GM19099 (cell line): Measurements from ENCODE around the gene ITGB5.
A peak's percentile ranks its signal among the peaks of the same experiment; 100 is the strongest.

Source experiments
- POLR2A ChIP-seq: IDR thresholded peaks from 3 replicates; pipeline ENCODE4 v1.6.1; 2011; ENCODE audit warnings: low read depth; ENCODE audit not compliant: insufficient read length; ENCODE audit errors: extremely low read depth

Gene ITGB5

DNA sequence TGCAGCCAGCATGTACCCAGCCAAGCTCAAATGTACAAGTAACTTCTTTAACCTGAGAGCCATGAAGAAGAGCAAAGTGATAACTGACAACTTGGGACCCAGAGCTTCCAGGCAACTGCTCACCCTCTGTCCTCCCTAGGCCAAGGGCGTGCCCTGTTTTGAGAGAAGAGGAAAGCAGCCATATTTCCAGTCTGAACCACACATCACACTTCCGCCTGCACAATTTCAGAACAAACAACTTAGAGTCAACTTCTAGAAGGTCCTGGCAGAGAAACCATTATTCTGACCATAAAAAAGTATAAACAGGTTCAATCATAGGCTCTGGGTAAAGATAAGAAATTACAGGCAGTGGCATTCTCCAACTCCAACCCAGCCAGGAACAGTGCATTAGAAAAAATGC is 50.1 kb downstream of the ITGB5 start:
- TF ChIP-seq POLR2A, result no peak

DNA sequence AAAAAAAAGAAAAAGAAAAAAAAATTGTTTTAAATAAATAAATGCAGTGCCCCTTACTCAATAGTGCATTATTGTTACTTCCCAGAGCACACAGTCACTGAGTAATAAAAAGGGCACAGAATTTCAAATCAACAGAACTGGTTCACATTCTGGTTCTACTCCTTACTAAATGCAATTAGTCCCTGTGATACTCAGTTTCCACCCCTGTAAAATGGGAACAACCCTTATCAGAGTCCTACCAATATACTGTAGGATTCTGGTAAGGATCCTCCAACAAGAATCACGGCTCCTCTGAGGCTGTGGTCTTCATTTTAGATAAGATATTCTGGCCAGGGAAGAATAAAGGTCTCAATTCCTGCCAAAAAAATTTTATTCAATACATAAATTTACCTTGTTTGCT is 50.7 kb downstream of the ITGB5 start:
- no peak for TF ChIP-seq POLR2A

DNA sequence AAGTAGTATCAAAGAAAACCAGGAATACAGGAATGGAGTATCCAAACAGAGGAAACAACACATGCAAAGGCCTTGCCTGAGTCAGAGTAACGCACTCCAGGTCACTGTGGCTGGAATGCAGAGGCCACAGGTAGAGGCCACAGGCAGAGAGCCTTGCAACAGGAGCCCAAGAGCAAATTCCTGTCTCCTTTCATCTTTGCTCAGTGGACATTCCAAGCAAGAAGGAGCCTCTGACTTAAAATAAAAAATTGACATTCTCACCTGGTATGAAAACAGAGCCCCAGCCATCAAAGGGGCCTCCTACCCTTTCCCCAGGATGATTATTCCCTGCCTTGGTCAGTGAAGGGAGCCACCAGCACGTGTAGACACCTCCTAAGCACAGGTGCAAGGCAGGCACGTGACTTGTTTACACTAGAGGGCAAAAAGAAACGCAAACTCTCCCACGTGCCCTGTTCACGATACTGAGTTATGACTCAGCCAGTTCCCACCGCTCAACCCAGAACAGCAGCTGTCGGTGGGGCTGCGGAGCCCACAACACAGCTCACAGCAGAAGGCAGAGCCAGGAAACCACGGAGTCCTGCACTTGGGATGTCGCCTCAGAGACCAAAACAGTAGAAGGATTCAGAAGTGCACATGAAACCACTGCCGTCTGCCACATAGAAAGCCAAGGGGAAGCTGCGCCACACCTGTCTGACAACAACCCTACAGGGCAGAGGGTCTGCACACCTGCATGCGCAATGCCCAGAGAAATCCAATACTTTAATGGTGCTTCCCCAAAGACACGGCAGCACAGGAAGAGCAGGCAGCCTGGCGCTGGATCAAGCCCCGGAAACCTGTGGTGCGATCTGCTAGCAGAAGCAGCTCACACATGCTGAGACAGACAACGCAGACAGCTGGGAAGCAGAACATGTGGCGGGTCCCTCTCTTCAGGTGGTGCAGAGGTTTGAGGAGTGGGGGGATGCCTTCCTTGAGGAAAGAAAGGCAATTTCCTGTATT is 52.1 kb downstream of the ITGB5 start:
- peak; percentile 18 for TF ChIP-seq POLR2A

DNA sequence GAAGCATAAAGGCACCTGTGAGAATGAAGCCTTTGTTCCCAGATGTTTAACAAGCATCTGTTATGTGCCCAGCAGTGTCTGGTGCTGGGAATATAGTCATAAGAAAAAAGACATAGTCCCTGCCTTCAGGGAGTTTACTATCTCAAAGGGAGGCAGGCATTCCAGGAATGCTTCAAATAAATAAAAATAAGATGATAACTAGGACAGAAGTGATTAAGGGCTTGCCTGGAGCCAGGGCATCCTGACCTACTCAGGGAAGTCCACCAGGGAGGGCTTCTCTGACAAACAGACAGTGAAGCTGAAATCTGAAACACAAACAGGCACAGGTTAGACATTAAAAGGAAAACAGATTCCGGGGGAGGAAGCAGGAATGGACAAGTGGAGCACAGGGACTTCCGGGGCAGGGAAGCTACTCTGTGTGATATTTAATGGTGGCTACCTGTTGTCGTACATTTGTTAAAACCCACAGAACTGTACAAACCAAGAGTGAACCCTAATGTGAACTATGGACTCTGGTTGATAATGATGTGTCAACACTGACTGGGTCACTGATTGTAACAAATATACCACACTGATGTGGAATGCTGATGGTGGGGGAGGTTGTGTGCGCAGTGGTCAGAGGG is 53.3 kb downstream of the ITGB5 start:
- TF ChIP-seq POLR2A, result no peak

DNA sequence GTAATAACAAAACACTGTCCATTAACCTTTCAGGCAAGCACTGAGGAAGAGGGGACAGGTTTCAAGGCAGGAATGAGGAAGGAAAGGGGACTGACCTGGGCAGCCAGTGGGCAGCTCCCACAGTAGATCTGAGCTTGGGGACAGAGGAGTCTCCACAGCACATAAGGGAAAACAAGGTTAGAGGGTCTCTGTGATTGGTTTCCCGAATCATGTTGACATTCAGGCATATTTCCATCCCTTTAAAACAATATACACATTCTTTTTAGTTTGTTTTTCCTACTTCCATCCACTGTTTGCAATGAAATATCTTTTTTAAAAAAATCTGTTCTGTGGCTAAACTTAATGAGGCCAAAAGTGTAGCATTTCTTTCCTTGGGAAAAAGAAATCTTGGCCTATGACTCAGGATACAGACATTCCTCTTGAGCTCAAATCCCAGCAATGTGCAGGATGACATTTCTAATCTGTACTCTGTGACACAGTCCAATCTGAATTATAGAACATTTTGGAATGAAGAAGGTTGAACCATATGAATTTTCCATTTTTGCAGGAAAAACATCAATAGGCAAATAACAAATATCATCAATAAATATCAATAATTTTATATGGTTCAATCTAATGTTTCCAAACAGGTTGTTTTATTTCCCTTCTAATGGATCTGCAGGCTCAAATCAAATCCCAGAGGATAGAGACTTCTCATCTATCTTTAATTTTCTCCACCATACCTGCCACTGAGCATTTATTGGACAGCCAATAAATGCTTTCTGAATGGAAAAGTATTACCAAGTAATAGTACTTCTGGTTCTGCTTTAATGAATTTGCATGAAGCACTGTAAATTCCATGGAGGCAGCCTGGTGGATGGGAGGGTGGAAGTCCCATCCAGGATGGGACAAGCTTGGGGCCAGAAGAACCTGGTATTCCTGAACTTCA is 54.1 kb downstream of the ITGB5 start:
- TF ChIP-seq POLR2A, result no peak

DNA sequence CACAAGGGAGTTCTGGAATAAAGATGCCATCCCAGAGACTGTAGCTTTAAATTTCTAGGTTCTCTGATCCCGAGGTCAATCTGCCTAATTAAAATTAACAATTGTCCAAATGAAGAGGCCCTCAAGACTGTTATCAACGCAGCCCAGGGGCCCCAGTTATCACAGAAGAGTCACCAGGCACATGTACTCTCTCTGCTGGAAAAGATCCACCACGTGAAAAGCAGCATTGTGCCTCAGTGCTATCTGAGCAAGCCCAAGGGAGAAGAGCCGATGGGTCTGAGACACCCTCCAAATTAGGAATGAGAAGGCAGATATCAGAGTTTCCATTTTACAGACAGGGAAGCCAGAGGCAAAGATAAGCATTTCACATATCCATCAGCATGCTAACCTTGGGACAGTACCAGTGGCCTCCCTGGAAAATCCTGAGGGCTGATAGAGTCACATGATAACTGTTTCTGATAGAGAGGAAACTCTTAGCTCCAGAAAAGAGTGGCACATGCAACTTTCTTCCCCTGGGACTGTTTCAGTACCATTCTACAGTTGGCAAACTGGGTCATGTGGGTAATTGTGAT is 55.5 kb downstream of the ITGB5 start:
- no peak for TF ChIP-seq POLR2A

DNA sequence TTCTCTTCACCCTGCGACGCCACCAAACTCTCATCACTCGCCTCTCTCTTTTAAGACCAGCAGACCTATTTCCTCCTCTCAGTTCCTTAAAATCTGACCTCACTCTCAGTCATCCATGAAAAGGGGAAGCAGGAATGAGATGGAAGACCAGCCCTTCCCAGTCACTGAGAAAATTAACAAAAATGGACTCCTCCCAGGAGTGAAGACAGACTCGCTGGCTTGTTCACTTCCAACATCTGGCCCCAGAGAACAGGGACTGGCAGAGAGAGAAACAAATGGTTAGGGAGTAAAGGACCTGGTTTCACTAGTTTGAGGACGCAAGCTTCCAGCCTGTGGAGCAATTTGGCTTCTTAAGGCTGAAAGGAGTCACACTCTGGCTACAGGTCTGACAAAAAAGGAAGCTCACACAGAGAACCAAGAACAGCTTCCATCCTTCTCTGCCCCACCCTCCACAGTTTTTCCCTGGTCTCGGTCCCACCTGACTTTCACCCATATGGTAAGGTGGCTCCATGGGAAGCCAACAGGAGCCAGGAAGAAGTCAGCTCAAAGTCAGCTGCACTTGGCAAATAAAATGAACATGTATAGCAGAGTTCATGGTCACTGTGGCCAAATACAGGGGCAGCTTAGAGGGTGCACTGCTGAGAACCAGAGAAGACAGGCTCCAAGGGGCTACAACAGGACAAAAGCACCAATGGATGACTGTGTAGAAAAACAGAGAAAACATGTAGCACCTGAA is 57.2 kb downstream of the ITGB5 start:
- TF ChIP-seq POLR2A, result no peak

DNA sequence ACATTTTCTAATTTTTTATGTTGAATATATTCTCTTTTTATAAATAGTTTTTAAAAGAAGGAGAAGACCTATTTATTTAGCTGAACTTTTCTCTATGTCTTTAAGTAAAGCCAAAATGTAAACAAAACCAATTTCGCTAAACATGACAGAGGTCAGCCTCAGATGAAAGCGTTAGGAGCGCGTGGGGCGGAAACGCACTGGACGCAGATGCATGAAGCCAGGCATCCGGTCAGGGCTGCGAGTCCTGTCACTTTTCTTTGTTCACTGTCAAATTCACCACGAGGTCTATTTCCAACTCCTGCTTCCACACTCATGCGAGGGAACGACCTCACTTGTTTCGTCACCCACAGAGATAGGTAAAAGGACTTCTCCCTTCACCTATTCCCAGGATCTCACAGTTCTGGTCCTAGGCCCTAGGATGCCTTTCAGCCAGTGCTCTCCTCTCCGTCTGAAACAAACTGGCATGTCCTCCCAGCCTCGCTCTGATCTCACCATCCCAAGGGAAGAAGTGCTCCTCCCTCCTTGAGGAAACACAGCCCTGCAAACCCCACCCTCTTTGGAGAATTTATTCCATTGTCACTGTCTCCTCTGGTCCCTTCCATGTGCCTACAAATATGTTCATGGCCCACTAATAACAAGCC is 57.9 kb downstream of the ITGB5 start:
- TF ChIP-seq POLR2A, result no peak

DNA sequence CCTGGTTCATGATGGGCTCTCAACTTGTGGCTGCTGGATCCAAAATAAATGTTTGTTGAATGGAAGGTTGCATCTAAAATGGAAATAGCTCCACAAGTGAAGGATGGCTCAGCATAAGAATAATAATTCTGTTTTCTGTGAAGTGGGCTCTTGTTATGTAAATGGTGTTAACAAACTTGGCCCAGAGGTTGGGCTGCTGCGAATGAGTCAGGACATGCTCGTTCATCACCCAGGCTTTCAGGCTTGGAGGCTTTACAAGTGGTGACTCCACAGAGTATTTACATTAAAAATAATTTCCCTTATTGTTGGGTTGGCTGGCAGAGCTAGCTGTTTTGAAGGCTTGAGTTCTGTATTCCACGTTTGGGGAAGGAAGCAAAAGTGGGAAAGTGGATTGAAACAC is 60.5 kb downstream of the ITGB5 start:
- no peak for TF ChIP-seq POLR2A

DNA sequence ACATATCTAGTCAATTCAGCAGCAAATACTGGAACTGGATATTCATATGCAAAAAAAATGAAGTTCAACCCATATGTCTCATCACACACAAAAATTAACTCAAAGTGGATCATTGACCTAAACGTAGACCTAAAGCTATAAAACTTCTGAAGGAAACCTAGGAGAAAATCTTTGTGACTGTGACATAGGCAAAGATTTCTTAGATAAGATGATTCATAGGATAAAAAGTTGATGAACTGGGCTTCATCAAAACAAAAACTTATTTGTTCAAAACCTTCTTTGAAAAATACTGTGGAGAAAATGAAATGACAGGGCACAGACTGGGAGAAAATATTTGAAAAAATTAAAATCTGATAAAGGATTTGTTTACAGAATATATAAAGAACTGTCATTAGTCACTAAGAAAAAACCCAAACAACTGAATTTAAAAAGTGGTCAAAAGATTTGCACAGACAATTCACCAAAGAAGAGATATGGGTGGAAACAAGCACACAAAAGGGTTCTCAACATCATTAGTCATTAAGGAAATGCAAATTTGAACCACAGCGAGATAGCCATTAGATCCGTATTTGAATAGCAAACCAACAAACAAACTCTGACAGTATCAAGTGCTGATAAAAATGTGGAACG is 62.8 kb downstream of the ITGB5 start:
- TF ChIP-seq POLR2A, result no peak

DNA sequence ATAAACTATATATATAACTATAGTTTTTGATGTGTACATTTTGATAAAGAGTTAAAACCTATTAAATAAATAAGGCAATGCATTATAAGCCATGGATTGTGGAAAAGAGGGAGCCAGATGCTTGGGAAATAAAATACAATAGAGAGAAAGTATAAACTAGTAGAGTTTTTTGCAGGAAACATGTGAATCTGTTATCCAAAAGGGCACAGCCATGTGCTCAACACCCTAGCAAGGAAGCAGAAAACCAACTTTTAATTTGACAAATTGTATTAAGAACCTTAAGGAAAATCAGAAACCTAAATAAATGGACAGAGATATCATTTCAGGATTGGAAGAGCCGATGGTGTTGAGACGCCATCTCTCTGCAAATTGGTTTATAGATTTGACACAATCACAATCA is 63.5 kb downstream of the ITGB5 start:
- TF ChIP-seq POLR2A, result no peak

DNA sequence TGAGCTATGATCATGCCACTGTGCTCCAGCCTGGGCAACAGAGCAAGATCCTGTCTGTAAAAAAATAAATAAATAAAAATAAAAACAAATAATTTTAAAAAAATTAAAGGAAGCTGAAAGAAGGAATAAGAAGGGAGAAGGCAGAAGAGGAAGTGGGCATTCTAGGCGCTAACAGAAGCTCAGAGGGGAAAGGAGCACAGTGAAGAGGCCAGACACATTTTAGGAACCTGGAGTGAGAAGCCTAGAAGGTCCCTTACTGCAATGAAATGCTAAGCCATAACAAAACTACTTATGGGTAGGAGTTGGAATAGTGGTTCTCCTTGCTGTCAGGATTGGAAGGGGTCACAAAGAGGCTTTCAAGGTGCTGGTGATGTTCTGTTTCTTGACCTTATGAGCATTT is 64.0 kb downstream of the ITGB5 start:
- TF ChIP-seq POLR2A, result no peak

DNA sequence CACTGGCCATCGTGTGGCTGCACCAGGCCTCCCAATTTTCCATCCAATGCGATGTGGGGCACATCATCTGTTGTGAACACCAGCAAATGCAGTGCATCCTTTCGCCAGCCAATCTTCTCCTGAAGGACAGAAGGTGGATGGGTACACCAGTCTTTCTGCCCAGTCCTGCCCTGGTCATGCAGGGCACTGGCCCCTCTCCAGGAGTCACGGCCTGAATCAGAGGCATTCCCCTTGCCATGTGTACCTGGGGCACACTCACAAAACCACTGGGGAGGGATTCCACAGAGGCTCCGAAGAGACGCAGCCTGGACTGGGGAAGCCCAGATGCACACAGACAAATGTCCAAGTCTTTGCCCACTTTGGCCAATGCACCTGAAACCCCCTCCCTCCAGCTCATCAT is 65.8 kb downstream of the ITGB5 start:
- TF ChIP-seq POLR2A, result no peak

DNA sequence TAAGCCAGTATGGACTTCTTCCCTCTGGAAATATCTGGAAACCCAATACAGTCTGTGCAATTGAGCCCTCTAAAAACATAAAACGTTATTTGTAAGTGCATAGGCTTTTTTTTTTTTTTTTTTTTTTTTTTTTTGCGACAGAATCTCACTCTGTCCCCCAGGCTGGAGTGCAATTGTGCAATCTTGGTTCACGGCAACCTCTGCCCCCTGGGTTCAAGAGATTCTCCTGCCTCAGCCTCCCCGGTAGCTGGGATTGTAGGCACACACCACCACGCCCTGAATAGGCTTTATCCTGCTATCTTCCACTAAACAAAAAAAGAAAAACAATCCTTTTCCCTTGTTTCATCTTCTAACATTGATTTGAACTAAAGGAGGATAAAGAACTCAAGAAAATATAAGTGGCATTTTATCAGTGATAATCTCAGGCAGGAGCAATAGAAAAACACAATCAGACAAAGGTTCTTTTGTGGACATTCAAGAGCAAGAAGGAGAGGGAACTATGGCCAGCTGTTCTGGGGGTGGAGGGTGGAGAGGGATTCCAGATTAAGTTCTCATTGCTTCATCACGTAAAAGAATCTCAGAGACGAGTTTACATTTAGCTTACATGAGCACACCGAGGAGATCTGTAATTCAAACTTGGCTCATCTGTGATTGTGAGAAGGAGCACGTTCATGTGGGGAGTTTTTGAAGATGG is 68.6 kb downstream of the ITGB5 start:
- no peak for TF ChIP-seq POLR2A
